Neural progenitor cell (in vitro differentiated cells): ENCODE results near the gene SCRG1.

Source experiments
- EZH2 ChIP-seq: fragments of 200-600 bp; sonication (generic); IDR thresholded peaks from 2 replicates; pipeline ENCODE4 v1.6.1; 2017; ENCODE audit warnings: antibody characterized with exemption, mild to moderate bottlenecking, moderate library complexity
- EZH2phosphoT487 ChIP-seq: fragments of 200-600 bp; sonication (generic); IDR thresholded peaks from 2 replicates; pipeline ENCODE4 v1.6.1; 2017; ENCODE audit warnings: antibody characterized with exemption
- TF ChIP-seq, protein P1 (sequence below): fragments of 200-600 bp; sonication (generic); IDR thresholded peaks from 2 replicates; pipeline ENCODE4 v1.5.1; 2017; ENCODE audit warnings: antibody characterized with exemption, mild to moderate bottlenecking

DNA sequence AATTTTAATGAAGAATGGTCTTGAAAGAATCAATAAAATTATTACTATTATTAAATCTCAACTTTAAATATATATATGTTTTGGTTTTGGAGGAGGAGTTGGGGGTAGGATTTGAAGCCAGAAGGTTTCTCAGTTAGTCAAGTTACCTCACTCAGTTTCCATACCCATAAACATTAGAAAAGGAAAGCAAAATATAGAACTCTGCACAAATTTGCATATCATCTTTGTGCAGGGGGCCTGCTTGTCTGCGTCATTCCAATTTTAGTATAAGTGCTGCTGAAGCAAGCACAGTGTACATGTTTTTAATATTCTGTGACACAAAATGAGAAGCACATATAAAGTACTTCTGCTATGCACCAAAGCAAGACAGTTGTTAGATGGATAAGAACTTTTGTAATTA, 47.5 kb upstream of the SCRG1 start:
- TF ChIP-seq, protein P1, sequence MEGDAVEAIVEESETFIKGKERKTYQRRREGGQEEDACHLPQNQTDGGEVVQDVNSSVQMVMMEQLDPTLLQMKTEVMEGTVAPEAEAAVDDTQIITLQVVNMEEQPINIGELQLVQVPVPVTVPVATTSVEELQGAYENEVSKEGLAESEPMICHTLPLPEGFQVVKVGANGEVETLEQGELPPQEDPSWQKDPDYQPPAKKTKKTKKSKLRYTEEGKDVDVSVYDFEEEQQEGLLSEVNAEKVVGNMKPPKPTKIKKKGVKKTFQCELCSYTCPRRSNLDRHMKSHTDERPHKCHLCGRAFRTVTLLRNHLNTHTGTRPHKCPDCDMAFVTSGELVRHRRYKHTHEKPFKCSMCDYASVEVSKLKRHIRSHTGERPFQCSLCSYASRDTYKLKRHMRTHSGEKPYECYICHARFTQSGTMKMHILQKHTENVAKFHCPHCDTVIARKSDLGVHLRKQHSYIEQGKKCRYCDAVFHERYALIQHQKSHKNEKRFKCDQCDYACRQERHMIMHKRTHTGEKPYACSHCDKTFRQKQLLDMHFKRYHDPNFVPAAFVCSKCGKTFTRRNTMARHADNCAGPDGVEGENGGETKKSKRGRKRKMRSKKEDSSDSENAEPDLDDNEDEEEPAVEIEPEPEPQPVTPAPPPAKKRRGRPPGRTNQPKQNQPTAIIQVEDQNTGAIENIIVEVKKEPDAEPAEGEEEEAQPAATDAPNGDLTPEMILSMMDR, result no peak
- TF ChIP-seq EZH2 (no peak), EZH2phosphoT487 (no peak)
